ENCODE data around the gene MANBA.
"Not testable (repeated sequence)": the region's sequence is repeated elsewhere in the genome, so short reads cannot be mapped to it uniquely, and the experiment has no call there.

Gene MANBA

DNA sequence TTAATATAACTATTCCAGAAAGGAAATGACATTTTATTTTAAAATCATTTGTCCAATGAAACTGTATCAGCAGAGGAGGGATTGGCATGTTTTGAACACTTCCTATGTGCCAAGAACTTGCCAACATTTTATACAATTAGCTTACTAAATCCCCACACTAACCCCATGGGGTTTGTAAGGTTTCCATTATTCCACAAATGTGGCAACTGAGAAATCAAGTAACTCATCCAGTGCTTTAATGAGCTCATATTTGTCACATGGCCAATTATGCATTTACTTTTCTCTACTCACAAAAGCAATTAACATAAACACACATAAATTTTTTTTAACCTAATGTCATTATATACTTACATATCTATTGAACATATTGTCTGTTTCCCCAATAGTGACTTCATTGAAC lies 37.3 kb downstream of the MANBA start:
- DNase-seq: no peak

DNA sequence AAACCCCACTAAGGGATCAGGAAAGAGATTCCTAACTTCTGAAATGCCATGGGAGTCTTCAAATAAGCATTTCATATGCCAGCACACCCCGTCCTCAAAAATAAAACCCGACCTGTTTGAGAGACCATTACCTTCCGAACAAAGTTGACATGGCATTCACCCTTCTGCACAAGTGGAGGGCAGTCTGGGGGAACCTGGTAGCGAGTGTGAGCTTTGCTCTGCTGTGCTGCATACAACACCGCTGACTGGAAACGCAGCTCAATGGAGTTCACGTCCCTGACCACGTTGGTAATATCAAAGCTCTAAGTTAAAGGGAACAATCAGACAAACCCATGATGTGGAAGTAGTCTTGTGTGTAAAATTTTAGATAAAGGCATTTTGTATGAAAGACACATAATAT lies 38.0 kb downstream of the MANBA start:
- no peak for DNase-seq

DNA sequence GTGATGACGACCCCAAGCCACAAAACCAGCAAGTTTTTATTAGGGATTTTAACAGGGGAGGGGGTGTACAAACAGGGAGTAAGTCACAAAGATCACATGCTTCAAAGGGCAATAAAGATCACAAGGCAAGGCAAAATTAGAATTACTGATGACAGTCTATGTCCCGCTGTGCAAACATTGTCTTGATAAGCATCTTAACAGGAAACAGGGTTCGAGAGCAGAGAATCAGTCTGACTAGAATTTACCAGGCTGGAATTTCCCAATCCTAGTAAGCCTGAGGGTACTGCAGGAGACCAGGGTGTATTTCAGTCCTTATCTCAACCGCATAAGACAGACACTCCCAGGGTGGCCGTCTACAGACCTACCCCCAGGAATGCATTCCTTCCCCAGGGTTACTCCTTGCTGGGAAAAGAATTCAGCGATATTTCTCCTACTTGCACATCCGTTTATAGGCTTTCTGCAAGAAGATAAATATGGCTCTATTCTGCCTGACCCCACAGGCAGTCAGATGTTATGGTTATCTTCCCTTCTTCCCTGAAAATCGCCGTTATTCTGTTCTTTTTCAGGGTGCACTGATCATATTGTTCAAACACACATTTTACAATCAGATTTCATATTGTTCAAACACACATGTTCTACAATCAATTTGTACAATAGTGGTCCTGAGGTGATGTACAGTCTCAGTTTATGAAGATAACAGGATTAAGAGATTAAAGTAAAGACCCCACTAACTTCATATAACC lies 41.8 kb downstream of the MANBA start:
- not testable (repeated sequence) for DNase-seq

- peak; percentile 19 for DNase-seq
Observed at GRCh38 chr4:102717448-102718092, 43.2 kb downstream of the MANBA start.

DNA sequence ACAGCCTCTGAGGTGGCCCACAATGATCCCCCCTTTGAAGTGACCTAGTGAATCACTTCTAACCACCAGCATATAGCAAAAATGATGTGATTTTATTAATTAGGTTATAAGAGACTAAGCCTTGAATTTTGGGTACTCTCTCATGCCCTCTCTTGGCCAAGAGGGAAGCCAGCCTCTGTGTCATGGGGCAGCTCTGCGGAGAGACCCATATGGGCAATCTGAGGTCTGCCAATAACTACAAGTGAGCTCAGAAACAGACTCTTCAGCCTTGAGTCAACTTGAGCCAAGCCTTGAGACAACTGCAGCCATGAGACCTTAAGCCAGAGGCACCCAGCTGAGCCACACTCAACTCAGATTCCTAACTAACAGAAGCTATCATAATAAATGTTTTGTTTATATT lies 45.7 kb downstream of the MANBA start:
- no peak for DNase-seq

- not testable (repeated sequence) for DNase-seq
Observed at GRCh38 chr4:102713774-102714173, 47.0 kb downstream of the MANBA start.

- no peak for DNase-seq
Observed at GRCh38 chr4:102713096-102713495, 47.7 kb downstream of the MANBA start.

DNA sequence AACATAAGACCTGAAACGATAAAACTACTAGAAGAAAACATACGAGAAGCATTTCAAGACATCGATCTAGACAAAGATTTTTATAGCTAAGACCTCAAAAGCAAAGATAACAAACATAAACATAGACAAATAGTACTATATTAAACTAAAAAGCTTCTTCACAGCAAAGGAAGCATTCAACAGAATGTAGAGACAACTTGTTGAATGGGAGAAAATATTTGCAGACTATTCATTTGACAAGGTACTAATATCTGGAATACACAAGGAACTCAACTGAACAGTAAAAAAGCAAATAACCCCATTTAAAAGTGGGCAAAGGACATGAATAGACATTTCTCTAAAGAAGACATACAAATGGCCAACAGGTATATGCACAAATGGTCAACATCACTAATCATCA lies 49.8 kb downstream of the MANBA start:
- DNase-seq: no peak

GRCh38 chr4:102709060-102709459 lies 51.7 kb downstream of the MANBA start:
- not testable (repeated sequence) for DNase-seq

DNA sequence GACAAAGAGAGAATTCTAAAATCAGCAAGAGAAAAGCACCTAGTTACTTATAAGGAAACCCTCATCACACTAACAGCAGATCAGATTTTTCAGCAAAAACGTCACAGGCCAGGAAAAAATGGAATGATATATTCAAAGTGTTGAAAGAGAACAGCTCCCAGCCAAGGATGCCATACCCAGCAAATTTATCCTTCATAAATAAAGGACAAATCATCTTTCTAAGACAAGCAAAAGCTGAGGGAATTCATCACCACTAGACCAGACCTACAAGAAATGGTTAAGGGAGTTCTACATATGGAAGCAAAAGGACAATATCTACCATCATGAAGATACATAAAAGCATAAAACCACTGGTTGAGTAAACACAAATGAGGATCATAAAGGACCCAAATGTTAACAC lies 53.6 kb downstream of the MANBA start:
- no peak for DNase-seq

DNA sequence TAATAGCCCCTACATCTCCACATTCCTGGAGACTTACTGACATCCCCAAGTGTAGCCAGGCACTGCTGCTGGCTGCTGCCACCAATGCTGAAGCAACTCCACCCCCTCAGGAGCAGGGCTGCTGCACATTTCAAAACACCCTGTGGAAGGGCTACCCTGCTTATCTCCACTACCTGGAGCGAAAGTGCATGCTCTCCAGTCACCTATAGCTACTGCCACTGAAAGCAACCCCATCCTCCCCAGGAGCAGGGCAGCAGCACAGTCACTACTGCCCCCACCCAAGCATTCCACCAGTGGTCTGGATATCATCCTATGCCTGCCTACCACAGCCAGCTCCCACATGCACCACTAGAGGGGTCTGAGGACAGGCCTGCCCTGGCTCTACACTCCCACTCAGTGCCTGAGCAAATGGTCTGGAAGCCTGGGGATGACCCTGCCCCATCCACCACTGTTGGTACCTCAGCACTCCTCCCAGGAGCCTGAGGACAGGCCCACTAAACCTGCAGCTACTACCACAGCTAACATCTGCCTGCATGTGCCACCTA lies 55.3 kb downstream of the MANBA start:
- DNase-seq: no peak

DNA sequence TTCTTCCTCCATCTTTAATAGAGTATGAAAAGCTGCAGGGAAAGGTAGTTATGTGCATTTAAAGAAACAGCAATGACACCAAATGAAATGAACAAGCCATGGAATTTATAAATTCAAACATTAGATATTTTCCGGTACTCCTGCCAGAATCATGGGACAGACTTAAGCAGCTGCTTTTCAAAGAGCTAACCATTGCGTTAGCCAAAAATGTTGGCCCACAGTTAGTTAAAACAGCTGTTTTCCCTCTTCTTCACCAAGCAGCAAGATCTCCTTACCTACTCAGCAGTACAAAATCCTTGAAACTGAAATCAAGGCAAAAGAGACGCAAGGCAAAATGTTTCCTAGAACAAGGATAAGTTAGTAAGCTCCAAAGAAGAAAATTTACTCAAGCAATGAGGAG lies 64.0 kb downstream of the MANBA start:
- no peak for DNase-seq

GRCh38 chr4:102694791-102695190 lies 66.0 kb downstream of the MANBA start:
- no peak for DNase-seq

DNA sequence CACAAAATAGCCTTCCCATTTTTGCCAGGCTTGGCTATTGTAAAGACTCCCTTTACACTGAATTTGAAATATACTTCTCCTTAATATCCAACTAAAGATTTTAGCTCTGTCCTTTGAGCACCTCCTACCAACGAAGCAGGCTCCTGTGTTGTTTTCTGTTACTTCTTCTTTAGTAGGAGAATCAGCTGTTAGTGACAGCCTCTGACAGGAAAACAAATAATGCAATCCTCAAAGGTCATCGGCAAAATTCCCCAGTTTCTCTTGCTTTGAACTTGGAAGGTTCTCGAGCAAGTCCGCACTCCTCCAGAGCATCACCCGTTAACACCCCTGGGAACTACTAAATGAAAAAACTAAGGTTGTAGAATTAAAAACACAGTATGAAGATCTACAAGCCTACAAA lies 66.9 kb downstream of the MANBA start:
- DNase-seq: no peak

- DNase-seq: no peak
Observed at GRCh38 chr4:102693262-102693850, 67.4 kb downstream of the MANBA start.

DNA sequence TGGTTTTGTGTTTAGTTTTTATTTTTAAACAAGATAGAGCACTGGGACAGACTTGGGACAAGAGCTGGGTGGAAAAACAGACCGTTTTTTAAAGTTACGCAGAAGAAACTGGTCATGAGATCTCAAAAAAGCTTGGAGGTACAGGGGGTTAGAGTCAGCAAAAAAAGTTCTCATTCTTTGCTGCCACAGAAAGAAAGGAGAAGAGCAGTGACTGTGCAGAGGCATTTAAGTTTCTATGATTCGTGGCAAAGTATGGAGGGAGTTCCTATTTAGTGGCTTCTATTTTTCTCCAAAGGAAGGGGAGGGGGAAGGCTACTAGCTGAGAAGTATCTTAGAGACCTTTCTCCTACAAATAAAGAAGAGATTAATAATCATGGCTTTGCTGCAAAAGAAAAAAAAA lies 68.3 kb downstream of the MANBA start:
- DNase-seq: no peak

DNA sequence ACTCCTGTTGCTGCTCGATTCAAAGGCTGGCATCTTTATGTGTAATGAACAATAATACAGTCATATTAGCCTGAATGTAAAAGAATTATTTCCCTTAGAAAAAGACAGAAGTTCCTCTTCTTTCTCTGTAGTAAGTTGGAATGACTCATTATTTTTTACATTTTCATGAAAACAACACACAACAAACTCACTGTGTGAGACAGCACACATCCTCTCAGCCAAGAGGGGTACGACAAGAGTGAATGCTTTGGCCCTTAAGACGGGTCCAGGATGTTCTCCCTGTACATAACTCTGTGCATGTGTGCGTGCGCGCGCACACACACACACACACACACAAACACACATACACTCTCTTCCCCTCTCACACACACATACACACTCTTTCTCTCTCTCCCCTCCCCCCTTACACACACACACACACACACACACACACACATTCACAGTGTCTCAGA lies 72.8 kb downstream of the MANBA start:
- no peak for DNase-seq

DNA sequence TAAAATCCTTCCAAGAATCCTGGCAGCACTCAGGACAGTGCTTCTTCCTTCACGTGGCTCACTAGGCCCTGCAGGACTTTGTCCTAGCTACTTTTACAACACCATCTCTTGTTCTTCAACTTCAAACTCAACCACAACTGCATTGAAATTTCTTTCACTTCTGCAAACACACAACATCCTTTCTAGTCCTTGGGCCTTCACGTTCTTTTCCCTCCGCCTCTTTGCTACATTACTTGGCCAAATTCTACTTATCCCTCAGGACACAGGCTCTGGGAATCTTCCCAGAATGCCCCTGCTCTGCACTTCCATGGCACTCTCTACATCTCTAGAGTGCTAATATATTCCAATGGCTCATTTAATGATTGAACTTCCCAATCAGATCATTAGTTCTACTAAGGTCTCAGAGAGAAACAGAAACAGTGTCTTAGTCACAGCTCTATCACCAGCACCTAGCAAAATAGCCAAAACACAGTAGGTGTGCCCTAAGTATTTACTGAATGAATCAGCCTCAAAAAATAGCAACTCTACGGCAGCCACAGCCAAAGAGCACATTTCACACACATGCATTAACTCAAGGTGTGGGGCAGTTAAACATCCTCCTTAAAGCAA lies 73.3 kb downstream of the MANBA start:
- no peak for DNase-seq

- no peak for DNase-seq
Observed at GRCh38 chr4:102685768-102686167, 75.0 kb downstream of the MANBA start.

GRCh38 chr4:102684610-102685052 lies 76.1 kb downstream of the MANBA start:
- DNase-seq: no peak

- no peak for DNase-seq
Observed at GRCh38 chr4:102683881-102684609, 76.7 kb downstream of the MANBA start.

- no peak for DNase-seq
Observed at GRCh38 chr4:102678695-102679335, 82.0 kb downstream of the MANBA start.

Measured in right kidney (tissue), 1 donor.